Natural killer cell treated with Interleukin-12 subunit alpha and Interleukin-12 subunit beta and Interleukin-15 and Interleukin-18, amount 100 ng/mL, for 72 hours (primary cell): Measurements from ENCODE around the gene VMP1. TPM values are rescaled to one million over a fixed set of nuclear protein-coding genes. Genes with fewer than 3 reads are reported as not detected.

Experiments
- ATAC-seq, 2 donors: fragments of 150-1000 bp; cut with Tn5 transposase in 1 of 2; sonication (Bioruptor Pico), chemical (Tn5 transposase) in 1 of 2; 2 replicates each; pipeline ENCODE4 v1.10.0; 2021
- DNase-seq: peaks from one replicate; pipeline ENCODE4 v3.0.0; 2022; ENCODE audit warnings: low spot score
- H3K27ac Mint-ChIP-seq, 2 donors: 1 replicate in 1 of 2; 2 replicates in 1 of 2; pipeline ENCODE4 v1.8.0; 2022; ENCODE audit warnings: mixed read lengths in 2 of 2, mild to moderate bottlenecking in 1 of 2, moderate library complexity in 1 of 2
- H3K27me3 Mint-ChIP-seq, 2 donors: 1 replicate in 1 of 2; 2 replicates in 1 of 2; pipeline ENCODE4 v1.8.0; 2022; ENCODE audit warnings: mixed read lengths in 2 of 2
- H3K36me3 Mint-ChIP-seq: one replicate; pipeline ENCODE4 v1.8.0; 2022; ENCODE audit warnings: mixed read lengths
- H3K4me1 Mint-ChIP-seq, 2 donors: 1 replicate in 1 of 2; 2 replicates in 1 of 2; pipeline ENCODE4 v1.8.0; 2022; ENCODE audit warnings: low read depth in 2 of 2, mixed read lengths in 2 of 2, mild to moderate bottlenecking in 1 of 2
- H3K4me3 Mint-ChIP-seq: one replicate; pipeline ENCODE4 v1.8.0; 2022; ENCODE audit warnings: mixed read lengths
- H3K9me3 Mint-ChIP-seq: 2 replicates; pipeline ENCODE4 v1.8.0; 2022; ENCODE audit warnings: mixed read lengths
- total RNA-seq, 2 donors: library from RNA; stranded (reverse); gene quantifications; one replicate each; pipeline ENCODE4 v1.2.3, GENCODE V29; 2022

VMP1 gene
- total RNA-seq, 2 donors from 2014 or later: 225 to 292 TPM

DNA sequence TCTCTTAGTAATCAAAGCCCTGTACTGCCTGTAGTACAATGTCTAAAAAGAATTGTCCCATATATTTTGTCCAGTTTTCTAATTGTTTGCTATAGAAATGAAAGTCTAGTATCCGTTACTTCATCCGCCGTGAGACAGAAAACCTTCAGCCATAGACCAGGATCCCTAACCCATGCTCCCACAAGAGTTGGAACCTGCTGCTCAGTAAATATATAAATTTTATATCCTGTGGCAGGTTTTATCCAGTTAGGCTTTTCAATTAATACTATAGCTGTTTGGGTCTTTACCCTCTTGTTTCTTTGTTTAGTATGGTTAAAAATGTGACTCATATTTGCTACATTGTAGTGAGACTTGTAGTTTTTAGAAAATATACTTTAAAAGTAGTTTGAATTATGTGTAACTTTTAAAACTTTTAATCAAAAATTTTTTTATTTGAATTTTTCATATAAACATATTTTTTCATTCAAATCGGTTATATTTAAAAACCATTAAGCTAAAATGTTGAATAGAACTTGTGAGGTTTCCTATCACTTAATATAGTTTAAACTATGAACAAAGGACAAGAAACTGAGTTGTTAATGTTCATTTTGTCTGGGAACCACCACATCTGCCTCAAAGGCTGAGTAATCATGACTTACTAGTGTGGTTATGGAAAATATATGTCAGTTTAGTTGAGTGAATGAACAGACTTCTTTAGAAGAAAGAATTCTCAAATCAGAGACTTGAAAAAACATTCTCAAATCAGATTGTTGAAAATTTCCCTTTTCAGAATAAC lies 54.8 kb downstream of the VMP1 start:
- ATAC-seq (peak; percentile 70 to 75), DNase-seq (no peak)
- peak overlapping the region; percentile 81 to 98 for H3K27ac Mint-ChIP-seq
- H3K36me3 Mint-ChIP-seq: peaks cover 19% of the 10 kb centered on the region
- H3K4me1 Mint-ChIP-seq: peaks cover 28 to 36% of the 10 kb centered on the region in 2 donors
- peak overlapping the region; percentile 44 for H3K4me3 Mint-ChIP-seq
- no peaks in the 10 kb centered on the region for H3K9me3 Mint-ChIP-seq
- no peaks in the 10 kb centered on the region for H3K27me3 Mint-ChIP-seq

DNA sequence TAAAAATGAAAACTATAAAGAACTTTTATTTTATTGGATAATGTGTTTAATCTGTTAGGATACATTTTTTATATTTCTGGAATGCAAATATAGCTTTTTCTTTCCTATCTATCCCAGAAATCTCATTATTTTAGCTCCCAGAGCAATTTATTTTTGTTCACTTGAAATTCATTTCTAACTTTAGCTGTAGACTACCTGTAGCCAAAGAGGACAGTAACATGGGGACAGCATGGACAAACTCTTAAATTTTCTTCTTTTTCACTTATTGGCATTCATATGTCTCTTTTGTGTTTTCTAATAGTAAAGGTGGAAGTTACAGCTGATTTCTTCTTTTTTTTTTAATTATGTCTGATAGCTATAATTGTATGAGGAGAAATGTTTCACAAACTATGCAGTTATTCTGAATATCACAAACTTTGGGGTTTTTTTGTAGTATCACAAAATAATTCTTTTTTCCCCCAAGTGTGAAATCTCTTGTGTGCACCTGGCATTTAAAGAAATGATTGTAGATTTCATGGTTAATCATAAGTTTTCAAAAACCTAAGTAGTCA lies 55.4 kb downstream of the VMP1 start:
- ATAC-seq (no peak), DNase-seq (no peak)
- Mint-ChIP-seq H3K27me3 (no peaks in the 10 kb centered on the region), H3K9me3 (no peaks in the 10 kb centered on the region), H3K4me1 (peaks cover 27 to 30% of the 10 kb centered on the region in 2 donors), H3K27ac (peak overlapping the region; percentile 81 to 98), H3K36me3 (peaks cover 18% of the 10 kb centered on the region), H3K4me3 (peak overlapping the region; percentile 16)

DNA sequence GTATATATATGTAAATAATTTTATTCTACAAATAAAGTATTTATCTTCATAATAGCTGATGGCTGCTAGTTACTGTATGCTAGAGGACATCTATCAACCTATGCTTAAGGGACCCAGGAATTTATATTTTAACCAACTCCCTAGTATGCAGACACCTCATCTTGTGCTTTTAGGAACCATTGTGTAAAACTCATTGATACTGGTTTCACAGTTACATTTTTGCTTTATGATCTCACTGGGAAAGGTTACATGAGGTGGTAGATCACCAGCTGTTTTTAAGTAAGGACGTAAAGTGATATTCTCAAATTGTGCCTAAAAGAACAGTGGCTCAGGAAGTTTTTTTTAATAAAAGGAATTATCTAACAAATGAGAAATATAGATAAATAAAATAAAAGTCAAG lies 56.4 kb downstream of the VMP1 start:
- peak overlapping the region; percentile 37 to 78 for H3K27ac Mint-ChIP-seq
- H3K27me3 Mint-ChIP-seq: no peaks in the 10 kb centered on the region
- no peaks in the 10 kb centered on the region for H3K9me3 Mint-ChIP-seq
- ATAC-seq: no peak
- peaks cover 14% of the 10 kb centered on the region for H3K36me3 Mint-ChIP-seq
- no peak for DNase-seq
- no peak overlapping the region for H3K4me3 Mint-ChIP-seq
- H3K4me1 Mint-ChIP-seq: peaks cover 23 to 26% of the 10 kb centered on the region in 2 donors

DNA sequence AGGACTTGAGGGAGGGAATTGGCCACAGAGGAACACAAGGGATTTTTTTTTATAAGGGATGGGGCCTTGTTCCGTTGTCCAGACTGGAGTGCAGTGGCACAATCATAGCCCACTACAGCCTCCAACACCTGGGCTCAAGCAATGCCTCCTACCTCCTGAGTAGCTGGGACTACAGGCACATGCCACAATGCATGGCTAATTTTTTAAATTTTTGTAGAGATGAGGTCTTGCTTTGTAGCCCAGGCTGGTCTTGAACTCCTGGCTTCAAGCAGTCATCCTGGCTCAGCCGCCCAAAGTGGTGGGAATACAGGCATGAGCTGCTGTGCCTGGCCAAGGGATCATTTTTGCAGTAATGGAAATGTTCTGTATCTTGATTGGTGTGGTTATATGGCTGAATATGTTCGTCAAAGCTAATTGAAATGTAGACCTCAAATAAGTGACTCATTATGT lies 56.9 kb downstream of the VMP1 start:
- H3K4me3 Mint-ChIP-seq: no peak overlapping the region
- H3K27me3 Mint-ChIP-seq: no peaks in the 10 kb centered on the region
- peaks cover 12% of the 10 kb centered on the region for H3K36me3 Mint-ChIP-seq
- H3K27ac Mint-ChIP-seq: peak overlapping the region; percentile 37 to 78
- peaks cover 23 to 26% of the 10 kb centered on the region in 2 donors for H3K4me1 Mint-ChIP-seq
- no peaks in the 10 kb centered on the region for H3K9me3 Mint-ChIP-seq
- DNase-seq: no peak
- no peak for ATAC-seq

DNA sequence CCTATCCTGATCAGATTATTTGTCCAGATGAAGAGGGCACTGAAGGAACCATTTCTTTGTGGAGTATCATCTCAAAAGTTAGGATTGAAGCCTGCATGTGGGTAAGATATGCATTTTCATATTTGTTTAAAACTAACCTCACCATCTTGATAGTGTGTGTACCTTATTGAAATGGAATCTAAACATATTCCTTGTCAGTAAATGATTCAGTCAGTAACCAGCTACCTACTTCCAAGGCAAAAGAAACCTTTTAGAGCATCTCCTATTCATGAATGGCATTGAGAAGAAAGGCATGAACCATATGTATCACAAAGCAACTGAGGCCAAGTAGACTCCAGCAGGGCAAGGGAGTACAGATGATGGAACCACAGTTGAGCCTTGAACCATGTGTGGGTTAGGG lies 57.6 kb downstream of the VMP1 start:
- no peak for ATAC-seq
- no peak overlapping the region for H3K4me3 Mint-ChIP-seq
- H3K36me3 Mint-ChIP-seq: peaks cover 5% of the 10 kb centered on the region
- H3K27ac Mint-ChIP-seq: peak overlapping the region in 1 of 2 donors; percentile 72
- H3K27me3 Mint-ChIP-seq: no peaks in the 10 kb centered on the region
- H3K9me3 Mint-ChIP-seq: no peaks in the 10 kb centered on the region
- peaks cover 20 to 23% of the 10 kb centered on the region in 2 donors for H3K4me1 Mint-ChIP-seq
- DNase-seq: no peak

DNA sequence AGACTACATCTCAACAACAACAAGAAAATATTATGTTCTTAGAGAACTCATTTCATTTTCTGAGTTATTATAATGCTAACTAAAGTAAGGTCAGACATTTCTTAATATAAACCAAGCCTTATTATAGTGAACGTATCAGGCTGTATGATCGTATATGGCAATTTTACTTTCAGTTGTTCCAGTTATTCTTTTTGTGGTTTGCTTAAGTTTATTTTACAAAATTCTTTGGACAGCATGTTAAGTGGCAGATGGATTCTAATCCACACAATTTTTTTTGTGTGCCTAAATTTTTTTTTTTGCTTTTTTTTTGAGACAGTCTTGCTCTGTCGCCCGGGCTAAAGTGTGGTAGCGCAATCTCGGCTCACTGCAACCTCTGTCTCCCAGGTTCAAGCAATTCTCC lies 59.0 kb downstream of the VMP1 start:
- H3K4me3 Mint-ChIP-seq: no peak overlapping the region
- no peaks in the 10 kb centered on the region for H3K9me3 Mint-ChIP-seq
- H3K4me1 Mint-ChIP-seq: peaks cover 15 to 17% of the 10 kb centered on the region in 2 donors
- ATAC-seq: no peak
- peaks cover 5% of the 10 kb centered on the region for H3K36me3 Mint-ChIP-seq
- H3K27me3 Mint-ChIP-seq: no peaks in the 10 kb centered on the region
- no peak for DNase-seq
- no peak overlapping the region for H3K27ac Mint-ChIP-seq

DNA sequence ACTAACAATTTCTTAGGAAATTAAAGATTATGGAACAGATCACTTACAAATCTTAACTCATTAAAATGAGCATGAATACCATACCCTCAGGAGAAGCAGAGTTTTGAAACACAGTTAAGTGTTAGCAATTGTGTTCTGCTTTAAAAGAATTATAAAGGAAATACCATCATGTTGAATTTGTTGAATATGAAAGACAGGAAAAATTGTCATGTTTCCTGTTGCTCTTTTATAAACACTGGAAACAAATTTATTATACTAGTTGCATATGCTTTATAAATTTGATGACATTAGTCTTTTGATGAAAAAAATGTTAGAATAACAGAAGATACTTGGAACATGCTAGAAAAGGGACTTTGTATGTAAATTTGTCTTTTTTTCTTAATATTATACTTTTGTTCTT lies 59.7 kb downstream of the VMP1 start:
- DNase-seq (no peak), ATAC-seq (no peak)
- no peaks in the 10 kb centered on the region for H3K9me3 Mint-ChIP-seq
- H3K4me1 Mint-ChIP-seq: peaks cover 8 to 11% of the 10 kb centered on the region in 2 donors
- H3K4me3 Mint-ChIP-seq: no peak overlapping the region
- H3K27me3 Mint-ChIP-seq: no peaks in the 10 kb centered on the region
- H3K27ac Mint-ChIP-seq: no peak overlapping the region
- peaks cover 5% of the 10 kb centered on the region for H3K36me3 Mint-ChIP-seq

DNA sequence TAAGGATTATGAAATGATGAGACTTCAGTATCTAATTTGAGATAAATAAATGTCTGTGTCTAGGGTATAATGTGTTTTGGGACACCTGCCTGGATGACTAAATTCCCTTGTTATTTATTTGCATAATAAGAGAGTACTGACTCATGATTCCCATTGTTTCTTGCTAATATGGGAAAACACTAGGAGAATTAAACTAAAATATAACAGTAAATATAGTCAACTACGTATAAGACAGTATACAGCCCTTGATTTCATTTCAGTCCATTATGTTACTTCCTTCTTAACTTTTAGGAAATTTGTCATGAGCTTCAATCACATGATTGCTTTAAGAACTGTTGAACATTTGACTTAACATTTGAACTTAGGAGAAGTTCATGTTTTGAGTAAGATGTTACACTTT lies 62.4 kb downstream of the VMP1 start:
- Mint-ChIP-seq H3K27me3 (no peaks in the 10 kb centered on the region), H3K4me1 (peaks cover 3 to 4% of the 10 kb centered on the region in 2 donors), H3K4me3 (no peak overlapping the region), H3K27ac (no peak overlapping the region), H3K36me3 (peaks cover 10% of the 10 kb centered on the region), H3K9me3 (no peaks in the 10 kb centered on the region)
- DNase-seq (no peak), ATAC-seq (no peak)

DNA sequence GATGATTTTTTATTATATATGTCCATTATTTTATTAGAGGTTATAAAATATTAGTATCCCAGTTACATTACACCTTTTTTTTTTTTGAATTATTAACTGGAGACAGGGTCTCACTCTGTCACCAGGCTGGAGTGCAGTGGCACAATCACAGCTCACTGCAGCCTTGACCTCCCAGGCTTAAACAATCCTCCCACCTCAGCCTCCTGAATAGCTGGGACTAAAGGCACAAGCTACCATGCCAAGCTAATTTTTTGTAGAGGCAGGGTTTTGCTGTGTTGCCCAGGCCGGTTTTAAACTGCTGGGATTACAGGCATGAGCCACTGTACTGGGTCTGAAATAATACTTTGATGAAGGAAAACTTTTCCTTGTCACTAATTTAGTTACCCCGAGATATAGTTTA lies 63.6 kb downstream of the VMP1 start:
- Mint-ChIP-seq H3K9me3 (no peaks in the 10 kb centered on the region), H3K27ac (no peak overlapping the region), H3K36me3 (peaks cover 6% of the 10 kb centered on the region), H3K27me3 (no peaks in the 10 kb centered on the region), H3K4me1 (no peaks in the 10 kb centered on the region), H3K4me3 (no peak overlapping the region)
- ATAC-seq (no peak), DNase-seq (no peak)

DNA sequence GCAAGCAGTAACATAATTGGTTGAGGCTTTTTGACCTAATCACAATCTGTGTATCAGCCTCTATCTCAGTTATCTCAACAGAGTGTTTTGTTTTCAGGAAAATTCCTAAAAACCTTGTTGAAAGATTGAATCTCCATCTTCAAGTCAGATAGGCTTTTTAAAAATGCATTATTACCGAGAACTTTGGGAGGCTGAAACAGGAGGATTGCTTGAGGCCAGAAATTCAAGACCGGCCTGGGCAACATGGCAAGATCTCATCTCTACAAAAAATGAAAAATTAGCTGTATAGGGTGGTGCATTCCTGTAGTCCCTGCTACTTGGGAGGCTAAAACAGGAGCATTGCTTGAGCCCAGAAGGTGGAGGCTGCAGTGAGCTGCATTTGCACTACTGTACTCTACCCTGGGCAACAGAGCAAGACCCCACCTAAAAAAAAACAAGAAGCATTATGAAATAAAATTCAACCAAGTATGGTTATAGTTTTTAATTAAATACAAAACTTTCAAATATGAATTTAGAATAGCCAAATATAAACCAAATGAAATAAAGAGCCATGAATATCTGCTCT lies 68.4 kb downstream of the VMP1 start:
- H3K36me3 Mint-ChIP-seq: peaks cover 27% of the 10 kb centered on the region
- ATAC-seq: no peak
- no peak overlapping the region for H3K27ac Mint-ChIP-seq
- H3K4me3 Mint-ChIP-seq: no peak overlapping the region
- no peak for DNase-seq
- H3K4me1 Mint-ChIP-seq: peaks cover 12 to 17% of the 10 kb centered on the region in 2 donors
- no peaks in the 10 kb centered on the region for H3K9me3 Mint-ChIP-seq
- no peaks in the 10 kb centered on the region for H3K27me3 Mint-ChIP-seq

DNA sequence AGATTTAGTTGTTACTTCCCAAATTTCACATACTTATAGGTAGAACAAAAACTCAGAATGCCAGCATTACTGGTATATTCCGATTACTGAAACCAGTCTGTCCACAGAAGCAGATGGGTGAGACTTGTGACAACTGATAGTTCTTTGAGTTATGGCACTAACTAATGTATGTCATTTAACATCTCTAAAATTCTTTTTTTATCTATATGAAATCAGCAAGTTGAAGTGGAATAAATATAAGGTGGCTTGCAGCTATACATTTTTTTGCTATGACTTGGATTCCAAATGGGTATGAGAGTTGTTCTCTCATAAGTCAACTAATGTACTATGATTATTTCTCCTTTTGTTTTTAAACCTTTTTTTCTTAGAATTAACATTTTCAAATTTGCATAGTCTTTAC lies 69.1 kb downstream of the VMP1 start:
- no peaks in the 10 kb centered on the region for H3K27me3 Mint-ChIP-seq
- no peak overlapping the region for H3K4me3 Mint-ChIP-seq
- ATAC-seq (no peak), DNase-seq (no peak)
- no peaks in the 10 kb centered on the region for H3K9me3 Mint-ChIP-seq
- peaks cover 27% of the 10 kb centered on the region for H3K36me3 Mint-ChIP-seq
- H3K4me1 Mint-ChIP-seq: peaks cover 12 to 19% of the 10 kb centered on the region in 2 donors
- H3K27ac Mint-ChIP-seq: peak overlapping the region; percentile 6 to 79

DNA sequence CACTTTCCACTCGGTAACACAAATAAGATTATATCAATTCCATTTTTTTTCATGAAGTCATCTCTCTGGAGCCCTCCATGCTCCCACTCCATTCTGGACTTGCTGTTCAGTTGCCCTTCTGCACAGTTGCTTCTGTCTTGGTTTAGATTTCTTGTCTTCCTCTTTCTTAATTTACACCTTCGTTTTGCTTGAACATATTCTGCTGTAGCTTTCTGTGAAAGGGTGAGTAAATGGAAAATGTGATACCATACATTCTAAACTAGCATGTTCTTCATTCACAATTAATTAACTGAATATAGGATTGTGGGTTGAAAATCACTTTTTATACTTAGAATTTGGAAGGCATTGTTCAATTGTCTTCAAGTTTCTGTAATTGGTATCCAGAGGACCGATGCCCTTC lies 69.6 kb downstream of the VMP1 start:
- Mint-ChIP-seq H3K9me3 (no peaks in the 10 kb centered on the region), H3K27ac (peak overlapping the region; percentile 6 to 79), H3K4me1 (peaks cover 12 to 19% of the 10 kb centered on the region in 2 donors), H3K4me3 (no peak overlapping the region), H3K27me3 (no peaks in the 10 kb centered on the region), H3K36me3 (peaks cover 27% of the 10 kb centered on the region)
- no peak for ATAC-seq
- no peak for DNase-seq

DNA sequence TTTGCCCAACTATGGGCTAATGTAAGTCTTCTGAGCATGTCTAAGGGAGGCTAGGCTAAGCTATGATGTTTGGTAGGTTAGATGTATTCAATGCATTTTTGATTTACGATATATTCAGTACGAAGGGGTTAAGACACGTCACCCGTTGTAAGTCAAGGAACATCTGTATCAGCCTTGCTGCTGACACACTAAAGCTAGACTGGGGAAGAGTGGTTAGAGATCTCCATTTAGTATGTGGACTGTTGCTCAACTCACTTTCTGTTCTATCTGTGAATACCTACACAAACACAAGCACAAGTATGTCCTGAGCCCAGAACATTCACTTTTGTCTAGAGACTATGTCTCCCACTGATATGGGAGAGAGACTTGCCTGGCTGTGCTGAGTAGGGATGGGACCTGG lies 71.5 kb downstream of the VMP1 start:
- H3K27me3 Mint-ChIP-seq: no peaks in the 10 kb centered on the region
- H3K4me1 Mint-ChIP-seq: peaks cover 28% of the 10 kb centered on the region in 2 donors
- peak overlapping the region; percentile 38 to 78 for H3K27ac Mint-ChIP-seq
- peaks cover 22% of the 10 kb centered on the region for H3K36me3 Mint-ChIP-seq
- H3K4me3 Mint-ChIP-seq: no peak overlapping the region
- ATAC-seq (peak; percentile 27 to 40), DNase-seq (no peak)
- no peaks in the 10 kb centered on the region for H3K9me3 Mint-ChIP-seq

DNA sequence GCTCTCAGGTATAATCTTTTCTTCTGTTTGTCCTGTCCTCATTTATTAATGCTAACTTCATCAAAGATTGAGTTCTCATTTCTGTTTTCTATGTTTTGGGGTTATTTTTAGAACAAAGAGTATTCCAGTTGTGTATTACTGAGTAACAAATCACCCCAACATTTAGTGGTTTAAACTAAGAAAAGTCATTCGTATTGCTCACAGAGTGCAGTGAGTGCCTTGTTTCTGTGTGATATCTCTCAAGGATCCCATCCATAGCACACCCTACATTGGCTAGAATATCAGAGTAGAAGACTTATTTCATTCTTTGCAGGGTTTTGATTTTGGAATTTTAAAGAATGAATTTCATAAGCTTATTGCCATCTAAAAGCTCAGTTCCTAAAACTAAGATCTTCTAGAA lies 72.1 kb downstream of the VMP1 start:
- peak overlapping the region; percentile 38 to 78 for H3K27ac Mint-ChIP-seq
- ATAC-seq (no peak), DNase-seq (no peak)
- H3K9me3 Mint-ChIP-seq: no peaks in the 10 kb centered on the region
- H3K27me3 Mint-ChIP-seq: no peaks in the 10 kb centered on the region
- peaks cover 22% of the 10 kb centered on the region for H3K36me3 Mint-ChIP-seq
- peaks cover 33% of the 10 kb centered on the region in 2 donors for H3K4me1 Mint-ChIP-seq
- no peak overlapping the region for H3K4me3 Mint-ChIP-seq
